OCI-M1 (cell line): ENCODE results near the gene PRSS27.
A peak's percentile ranks its signal among the peaks of the same experiment; 100 is the strongest.

Experiments
- DNase-seq: peaks from one replicate; lab custom pipeline; 2025; lab: John Stamatoyannopoulos, UW

PRSS27 gene

DNA sequence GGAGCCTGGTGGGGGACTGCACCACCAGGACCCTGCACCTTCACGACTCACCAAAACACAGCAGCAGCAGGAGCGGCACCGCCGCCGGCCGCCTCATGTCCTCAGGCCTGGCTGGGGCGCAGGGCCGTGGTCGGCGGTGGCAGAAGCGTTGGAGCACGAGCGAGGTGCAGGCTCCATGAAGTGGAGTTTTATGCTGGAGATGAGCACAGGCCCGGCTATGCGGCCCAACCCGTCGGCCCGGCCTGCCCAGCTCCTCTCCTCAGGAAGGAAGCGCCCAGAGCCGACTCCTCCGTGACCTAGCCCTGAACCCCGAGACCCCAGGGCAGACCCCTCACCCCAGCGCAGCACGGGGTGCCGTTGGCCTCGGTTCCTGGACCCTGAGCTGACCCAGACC, at the start of gene PRSS27:
Gene PRSS27 (minus strand): TSS at position 161 of the 394 bp plus-strand sequence. CDS start 64 bp downstream, at position 97.
- DNase-seq, result no peak

DNA sequence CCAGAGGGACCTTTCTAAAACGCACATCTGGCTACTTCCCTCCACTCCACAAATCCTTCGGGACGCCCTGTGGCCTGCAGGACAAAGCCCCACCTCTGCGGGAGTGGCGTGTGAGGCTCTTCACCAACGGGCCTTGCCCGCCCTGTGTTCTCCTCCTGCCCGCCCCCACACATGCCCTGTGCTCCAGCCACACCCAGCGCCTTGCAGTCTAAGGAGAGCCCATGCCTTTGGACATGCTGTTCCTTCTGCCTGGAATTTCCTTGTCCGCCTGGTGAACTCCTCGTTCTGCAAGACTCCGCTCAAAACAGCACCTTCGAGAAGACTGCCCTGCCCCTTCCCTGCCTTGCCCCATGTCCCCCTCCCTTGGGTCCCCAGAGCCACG, 49.6 kb upstream of the PRSS27 start:
- DNase-seq, result no peak

DNA sequence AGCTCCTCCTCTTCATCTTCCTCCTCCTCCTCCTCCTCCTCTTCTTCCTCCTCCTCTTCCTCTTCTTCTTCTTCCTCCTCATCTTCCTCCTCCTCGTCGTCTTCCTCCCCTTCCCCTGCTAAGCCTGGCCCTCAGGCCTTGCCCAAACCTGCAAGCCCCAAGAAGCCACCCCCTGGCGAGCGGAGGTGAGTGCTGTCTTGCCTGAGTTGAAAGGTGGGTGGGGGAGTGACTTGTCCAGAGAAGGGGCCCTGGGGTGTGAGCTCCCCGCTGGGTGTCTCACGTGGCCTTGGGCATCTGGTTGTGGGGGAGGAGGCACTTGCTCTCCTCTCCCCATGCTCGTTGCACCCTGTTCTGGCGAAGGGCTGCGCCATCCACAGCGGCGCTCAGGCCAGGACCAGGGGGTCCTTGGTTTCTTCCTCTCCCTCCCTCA, 49.1 kb upstream of the PRSS27 start:
- DNase-seq, result no peak

DNA sequence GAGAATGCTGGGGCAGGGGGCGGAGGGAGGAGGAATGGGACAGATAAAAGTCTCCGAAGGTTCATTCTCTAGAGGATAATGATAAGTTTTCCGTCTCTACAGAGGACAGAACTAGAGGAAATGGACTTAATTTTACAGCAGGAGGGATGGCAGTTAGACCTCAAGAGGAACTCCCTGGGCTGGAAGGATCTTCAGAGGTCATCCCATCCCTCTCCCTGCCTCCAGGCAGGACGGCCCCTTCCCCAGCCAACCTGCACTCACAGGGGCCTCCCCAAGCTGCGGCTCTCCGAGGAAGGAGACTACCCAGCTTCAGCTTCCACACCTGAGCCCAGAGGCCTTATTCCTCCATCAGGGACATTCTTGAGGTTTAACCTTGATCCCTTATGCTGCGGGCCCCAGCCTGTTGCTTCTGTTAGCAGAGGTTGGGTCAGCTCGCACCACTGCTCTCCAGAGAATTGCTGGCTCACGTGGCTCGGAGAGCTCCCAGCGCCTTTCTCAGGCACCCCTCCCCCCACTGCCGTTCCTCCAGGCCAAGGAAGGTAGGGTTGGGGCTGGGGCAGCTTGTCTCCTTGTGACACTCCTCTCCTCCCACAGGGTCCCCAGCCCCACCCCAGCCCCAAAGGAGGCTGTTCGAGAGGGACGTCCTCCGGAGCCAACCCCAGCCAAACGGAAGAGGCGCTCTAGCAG, 48.5 kb upstream of the PRSS27 start:
- DNase-seq, result no peak

DNA sequence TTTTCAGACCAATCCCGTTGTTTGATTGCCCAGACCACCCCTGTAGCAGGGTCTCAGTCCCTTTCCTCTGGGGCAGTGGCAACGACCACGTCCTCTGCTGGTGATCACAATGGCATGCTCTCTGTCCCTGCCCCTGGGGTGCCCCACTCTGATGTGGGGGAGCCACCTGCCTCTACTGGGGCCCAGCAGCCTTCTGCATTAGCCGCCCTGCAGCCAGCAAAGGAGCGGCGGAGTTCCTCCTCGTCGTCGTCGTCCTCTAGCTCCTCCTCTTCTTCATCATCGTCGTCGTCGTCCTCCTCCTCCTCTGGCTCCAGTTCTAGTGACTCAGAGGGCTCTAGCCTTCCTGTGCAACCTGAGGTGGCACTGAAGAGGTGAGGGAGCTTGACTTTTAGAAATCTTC, 47.9 kb upstream of the PRSS27 start:
- DNase-seq, result no peak

DNA sequence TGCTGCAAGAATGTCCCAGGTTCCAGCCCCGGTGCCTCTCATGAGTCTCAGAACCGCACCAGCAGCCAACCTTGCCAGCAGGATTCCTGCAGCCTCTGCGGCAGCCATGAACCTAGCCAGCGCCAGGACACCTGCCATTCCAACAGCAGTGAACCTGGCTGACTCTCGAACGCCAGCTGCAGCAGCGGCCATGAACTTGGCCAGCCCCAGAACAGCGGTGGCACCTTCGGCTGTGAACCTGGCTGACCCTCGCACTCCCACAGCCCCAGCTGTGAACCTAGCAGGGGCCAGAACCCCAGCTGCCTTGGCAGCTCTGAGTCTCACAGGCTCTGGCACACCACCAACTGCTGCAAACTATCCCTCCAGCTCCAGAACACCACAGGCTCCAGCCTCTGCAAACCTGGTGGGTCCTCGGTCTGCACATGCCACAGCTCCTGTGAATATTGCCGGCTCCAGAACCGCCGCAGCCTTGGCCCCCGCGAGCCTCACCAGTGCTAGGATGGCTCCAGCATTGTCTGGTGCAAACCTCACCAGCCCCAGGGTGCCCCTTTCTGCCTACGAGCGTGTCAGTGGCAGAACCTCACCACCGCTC, 47.2 kb upstream of the PRSS27 start:
- DNase-seq, result no peak

DNA sequence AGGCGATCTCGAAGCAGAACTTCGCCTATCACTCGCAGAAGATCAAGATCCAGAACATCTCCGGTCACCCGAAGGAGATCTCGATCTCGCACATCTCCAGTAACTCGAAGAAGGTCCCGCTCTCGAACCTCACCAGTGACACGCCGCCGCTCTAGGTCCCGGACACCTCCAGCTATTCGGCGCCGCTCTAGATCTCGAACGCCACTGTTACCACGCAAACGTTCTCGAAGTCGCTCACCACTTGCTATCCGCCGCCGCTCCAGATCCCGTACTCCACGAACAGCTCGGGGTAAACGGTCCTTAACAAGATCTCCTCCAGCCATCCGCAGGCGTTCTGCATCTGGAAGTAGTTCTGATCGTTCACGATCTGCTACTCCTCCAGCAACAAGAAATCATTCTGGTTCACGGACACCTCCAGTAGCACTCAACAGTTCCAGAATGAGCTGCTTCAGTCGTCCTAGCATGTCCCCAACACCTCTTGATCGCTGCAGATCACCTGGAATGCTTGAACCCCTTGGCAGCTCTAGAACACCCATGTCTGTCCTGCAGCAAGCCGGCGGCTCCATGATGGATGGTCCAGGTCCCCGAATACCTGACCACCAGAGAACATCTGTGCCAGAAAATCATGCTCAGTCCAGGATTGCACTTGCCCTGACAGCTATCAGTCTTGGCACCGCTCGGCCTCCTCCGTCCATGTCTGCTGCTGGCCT, 46.6 kb upstream of the PRSS27 start:
- no peak for DNase-seq

DNA sequence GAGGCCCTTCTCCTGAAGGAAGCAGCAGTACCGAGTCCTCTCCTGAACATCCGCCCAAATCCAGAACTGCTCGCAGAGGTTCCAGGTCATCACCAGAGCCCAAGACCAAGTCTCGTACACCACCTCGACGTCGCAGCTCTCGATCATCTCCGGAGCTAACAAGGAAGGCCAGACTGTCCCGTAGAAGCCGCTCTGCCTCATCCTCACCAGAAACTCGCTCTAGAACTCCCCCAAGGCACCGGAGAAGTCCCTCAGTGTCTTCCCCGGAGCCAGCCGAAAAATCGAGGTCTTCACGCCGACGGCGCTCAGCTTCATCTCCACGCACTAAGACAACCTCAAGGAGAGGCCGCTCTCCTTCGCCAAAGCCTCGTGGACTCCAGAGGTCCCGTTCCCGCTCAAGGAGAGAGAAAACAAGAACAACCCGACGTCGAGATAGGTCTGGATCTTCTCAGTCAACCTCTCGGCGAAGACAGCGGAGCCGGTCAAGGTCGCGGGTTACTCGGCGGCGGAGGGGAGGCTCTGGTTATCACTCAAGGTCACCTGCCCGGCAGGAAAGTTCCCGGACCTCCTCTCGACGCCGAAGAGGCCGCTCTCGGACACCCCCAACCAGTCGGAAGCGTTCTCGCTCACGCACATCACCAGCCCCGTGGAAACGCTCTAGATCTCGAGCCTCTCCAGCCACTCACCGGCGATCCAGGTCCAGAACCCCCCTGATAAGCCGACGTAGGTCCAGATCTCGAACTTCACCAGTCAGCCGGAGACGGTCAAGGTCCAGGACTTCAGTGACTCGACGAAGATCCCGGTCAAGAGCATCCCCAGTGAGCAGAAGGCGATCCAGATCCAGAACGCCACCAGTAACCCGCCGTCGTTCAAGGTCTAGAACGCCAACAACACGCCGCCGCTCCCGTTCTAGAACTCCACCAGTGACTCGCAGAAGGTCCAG, 45.7 kb upstream of the PRSS27 start:
- no peak for DNase-seq

DNA sequence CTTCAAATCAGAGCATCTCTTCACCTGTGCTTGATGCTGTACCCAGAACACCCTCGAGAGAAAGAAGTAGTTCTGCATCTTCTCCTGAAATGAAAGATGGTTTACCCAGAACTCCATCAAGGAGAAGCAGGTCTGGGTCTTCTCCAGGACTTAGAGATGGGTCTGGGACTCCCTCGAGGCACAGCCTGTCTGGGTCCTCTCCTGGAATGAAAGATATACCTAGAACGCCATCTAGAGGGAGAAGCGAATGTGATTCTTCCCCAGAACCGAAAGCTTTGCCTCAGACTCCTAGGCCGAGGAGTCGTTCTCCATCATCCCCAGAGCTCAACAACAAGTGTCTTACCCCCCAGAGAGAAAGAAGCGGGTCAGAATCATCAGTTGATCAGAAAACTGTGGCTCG, 44.7 kb upstream of the PRSS27 start:
- DNase-seq, result peak; percentile 11

DNA sequence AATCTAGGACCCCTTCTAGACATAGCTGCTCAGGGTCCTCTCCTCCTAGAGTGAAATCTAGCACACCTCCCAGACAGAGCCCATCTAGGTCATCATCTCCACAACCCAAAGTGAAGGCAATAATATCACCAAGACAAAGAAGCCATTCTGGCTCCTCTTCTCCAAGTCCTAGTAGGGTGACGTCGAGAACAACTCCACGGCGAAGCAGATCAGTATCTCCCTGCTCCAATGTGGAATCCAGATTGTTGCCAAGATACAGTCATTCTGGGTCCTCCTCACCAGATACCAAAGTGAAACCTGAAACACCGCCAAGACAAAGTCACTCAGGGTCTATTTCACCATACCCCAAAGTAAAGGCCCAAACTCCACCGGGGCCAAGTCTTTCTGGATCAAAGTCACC, 43.1 kb upstream of the PRSS27 start:
- DNase-seq, result no peak

DNA sequence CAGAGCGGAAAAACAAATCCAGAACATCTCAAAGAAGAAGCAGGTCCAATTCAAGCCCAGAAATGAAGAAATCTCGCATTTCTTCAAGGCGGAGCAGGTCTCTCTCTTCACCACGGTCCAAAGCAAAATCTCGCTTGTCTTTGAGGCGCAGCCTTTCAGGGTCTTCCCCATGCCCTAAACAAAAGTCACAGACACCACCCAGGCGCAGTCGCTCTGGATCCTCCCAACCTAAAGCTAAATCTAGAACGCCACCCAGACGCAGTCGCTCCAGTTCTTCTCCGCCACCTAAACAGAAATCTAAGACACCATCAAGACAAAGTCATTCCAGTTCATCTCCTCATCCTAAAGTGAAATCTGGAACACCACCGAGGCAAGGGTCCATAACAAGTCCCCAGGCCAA, 42.7 kb upstream of the PRSS27 start:
- no peak for DNase-seq

DNA sequence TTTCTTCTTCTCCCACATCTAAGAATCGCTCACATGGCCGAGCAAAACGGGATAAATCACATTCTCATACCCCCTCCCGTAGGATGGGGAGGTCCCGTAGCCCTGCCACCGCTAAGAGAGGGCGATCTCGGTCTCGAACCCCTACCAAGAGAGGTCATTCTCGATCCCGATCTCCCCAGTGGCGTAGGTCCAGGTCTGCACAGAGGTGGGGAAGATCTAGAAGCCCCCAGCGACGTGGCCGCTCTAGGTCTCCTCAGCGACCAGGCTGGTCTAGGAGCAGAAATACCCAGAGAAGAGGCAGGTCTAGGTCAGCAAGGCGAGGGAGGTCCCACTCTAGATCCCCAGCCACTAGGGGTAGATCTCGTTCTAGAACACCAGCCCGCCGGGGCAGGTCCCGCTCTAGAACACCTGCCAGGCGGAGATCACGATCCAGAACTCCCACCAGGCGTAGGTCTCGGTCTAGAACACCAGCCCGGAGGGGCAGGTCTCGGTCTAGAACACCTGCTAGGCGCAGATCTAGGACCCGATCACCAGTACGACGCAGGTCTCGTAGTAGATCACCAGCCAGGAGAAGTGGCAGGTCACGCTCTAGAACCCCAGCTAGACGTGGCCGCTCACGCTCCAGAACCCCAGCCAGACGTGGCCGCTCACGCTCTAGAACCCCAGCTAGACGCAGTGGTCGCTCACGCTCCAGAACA, 42.0 kb upstream of the PRSS27 start:
- DNase-seq, result no peak

DNA sequence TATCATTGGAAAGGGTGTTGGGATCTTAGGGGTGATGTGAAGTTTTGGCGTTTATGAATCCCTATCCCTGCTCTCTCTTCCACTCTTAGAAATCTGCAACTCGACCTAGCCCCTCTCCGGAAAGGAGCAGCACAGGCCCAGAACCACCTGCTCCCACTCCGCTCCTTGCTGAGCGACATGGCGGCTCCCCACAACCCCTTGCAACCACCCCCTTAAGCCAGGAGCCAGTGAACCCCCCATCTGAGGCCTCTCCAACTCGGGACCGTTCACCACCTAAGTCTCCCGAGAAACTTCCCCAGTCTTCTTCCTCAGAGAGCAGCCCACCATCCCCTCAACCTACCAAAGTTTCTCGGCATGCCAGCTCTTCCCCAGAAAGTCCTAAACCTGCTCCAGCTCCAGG, 41.4 kb upstream of the PRSS27 start:
- DNase-seq, result no peak

DNA sequence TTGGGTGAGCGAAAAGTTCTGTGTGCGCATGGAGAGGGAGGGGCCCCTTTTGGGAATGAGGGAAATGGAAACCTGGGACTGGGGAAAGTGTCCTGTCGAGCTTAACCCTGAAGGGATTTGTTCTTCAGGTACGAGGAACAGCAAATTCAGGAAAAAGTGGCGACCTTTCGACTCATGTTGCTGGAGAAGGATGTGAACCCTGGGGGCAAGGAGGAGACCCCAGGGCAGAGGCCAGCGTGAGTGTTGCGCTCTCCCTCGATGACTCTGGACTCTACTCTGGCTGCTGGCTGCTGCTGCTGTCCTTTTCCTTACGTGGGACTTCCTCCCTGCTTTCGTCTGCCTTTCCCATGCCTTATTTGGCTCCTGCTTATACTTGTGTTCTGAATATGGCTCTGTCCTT, 37.3 kb upstream of the PRSS27 start:
- no peak for DNase-seq

DNA sequence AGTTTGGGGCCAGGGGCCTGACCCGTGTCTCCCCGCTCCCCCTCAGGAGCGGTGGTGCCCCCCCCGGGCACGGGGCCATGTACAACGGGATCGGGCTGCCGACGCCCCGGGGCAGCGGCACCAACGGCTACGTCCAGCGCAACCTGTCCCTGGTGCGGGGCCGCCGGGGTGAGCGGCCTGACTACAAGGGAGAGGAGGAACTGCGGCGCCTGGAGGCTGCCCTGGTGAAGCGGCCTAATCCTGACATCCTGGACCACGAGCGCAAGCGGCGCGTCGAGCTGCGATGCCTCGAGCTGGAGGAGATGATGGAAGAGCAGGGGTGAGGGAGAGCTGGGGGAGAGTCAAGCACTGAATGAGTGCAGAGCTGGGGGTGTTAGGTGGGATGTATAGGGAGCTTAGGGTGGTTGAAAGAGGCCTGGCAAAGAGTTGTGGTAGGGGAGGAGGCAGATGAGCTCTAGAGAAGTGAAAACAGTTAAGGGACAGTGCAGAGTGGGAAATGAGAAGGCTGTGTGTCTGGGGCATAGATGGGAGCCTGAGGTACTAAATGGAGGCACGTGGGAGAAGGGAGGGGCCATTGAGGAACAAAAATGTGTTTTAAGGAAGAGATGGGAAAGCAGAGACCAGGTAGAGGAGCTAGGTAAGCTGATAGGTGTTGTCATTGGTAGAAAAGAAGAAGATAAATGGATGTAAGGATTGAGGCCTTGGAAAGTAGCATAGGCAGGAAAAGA, 36.4 kb upstream of the PRSS27 start:
- DNase-seq, result no peak

DNA sequence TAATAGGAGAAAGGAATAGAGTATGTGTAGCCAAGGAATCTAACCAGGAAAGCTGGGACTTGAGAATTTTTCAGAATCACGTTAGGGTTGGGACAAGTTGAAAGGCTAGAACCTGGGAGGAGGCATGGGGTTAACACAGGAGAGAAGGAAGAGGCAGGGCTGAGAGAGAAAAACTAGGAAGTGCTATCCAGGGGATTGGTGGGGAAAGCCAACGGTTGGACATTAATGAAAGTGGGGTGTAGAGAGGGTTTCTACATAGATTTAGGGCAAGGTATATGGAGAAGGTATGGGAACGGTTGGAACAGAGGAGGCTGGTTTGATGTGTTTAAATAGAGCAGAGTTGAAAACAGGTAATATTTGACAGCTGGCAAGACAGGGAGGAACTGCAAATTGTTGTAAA, 35.1 kb upstream of the PRSS27 start:
- no peak for DNase-seq

DNA sequence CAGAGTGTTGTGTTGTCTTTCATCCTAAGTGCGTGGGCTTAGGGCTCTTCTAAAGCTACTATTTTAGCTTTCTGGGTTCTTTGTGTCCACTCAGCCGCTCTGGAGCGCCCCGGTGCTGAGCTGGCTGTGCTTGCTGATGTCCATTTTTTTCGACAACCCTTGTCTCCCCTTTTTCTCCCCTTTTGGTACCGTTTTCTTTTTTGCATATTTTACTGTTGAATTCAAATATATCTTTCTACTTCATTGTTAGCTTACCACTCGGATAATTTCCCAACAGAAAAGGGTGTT, 33.7 kb upstream of the PRSS27 start:
- no peak for DNase-seq

DNA sequence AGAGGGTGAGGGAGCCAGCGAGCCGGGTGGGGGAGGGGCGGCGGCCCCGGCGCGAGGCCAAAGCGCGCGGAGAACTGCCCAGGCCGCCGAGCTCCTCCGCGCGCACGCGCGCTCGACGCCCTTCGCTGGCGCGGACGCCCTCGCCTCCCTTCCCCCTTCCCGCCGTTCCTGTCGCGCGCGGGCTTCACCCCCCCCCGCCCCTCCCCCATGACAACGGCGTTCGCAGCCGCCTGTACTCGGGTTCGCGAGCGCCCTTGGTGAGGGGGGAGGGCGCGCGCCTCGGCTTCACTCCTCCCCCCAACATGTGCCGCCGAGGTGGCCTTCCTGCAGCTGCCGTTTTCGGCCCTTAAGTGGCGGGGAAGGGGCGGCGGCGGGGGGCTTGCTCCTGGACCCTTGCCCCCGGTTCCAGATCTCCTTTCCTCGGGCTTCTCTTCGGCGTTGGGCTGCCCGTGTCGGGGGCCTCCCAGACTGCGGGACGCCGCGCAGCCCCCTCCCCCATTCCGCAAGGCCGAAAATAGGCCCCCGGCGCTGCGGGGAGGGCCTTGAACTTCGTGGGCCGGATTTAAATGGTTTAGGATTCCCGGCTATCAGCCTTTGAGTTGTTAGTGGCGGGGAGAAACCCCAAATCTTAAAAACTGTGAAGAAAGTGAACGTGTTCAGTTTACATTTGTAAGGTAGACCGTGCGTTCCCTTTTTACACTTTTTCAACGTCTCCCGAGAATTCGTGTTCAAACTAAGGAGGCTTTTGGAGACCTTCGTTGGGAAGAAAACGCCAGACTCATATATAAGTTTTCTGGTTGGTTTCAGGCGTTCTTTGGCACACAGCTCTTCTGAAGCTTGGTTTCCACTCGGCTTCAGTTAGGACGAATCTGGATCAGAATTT, 33.1 kb upstream of the PRSS27 start:
- peak; percentile 93 for DNase-seq

DNA sequence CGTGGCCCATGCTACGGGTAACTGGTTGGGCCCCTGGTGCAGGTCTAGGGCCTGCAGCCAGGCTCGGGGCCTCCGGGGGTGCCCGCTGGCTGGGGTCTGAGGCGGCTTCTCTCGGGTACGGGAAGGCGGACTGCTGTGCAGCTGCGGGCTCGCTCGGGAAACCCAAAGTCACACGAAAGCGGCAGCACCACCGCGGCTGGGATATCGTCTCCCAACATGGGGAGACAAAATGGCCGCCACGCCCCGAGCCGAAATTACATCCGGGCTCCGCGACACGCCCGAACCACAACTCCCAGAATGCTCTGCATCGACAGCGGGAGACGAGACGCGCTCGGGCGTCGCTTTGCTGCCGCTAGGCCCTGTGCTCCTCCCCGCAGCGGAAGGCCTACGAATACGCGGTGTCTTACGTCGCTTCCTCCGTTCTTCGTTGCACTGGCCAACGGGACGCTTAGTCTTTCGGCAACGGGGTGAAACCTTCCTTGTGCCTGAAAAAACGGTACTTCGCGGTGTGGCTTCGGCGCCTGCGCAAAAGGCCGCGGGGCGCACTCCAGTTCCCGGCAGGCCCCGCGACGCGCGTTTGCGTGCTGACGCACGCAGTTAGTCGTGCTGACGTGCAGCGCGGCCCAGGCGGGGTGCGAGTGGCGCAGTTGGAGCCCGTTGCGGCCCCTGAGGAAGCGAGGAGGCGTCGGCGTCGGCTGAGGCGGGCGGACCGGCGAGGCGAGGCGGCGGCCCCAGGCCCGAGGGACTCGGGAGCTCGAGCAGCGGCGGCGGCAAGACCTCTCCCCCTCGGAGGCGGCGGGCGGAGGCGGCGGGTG, 32.2 kb upstream of the PRSS27 start, which contains the start of gene SRRM2:
Gene SRRM2 (plus strand): TSS at position 604 of the 815 bp plus-strand sequence. CDS start 3,727 bp downstream, outside the sequence.
- DNase-seq, result peak; percentile 98
